H1 (cell line): Measurements from ENCODE around the gene TXNRD3.

ENCODE experiments used
- CBX5 ChIP-seq: fragments of 300-800, 300-1000 bp; sonication (generic); IDR thresholded peaks from 2 replicates; pipeline ENCODE4 v1.7.1; 2016; ENCODE audit warnings: antibody characterized with exemption, low read length, low read depth
- CHD7 ChIP-seq: fragments of 300-600 bp; sonication (generic); IDR thresholded peaks from 2 replicates; pipeline ENCODE4 v1.7.1; 2012; ENCODE audit warnings: low read length, moderate library complexity, mild to moderate bottlenecking, inconsistent platforms; ENCODE audit not compliant: insufficient replicate concordance
- CTCF ChIP-seq, 3 experiments: IDR thresholded peaks; 1 replicate in 2 of 3; 2 replicates in 1 of 3; pipeline versions ENCODE4 v1.5.1 to v1.6.1; 2011; ENCODE audit warnings: low read length in 3 of 3, mild to moderate bottlenecking in 3 of 3, inconsistent platforms in 2 of 3, low read depth in 1 of 3, moderate library complexity in 1 of 3; ENCODE audit not compliant: insufficient read depth in 1 of 3; ENCODE audit errors: control extremely low read depth in 1 of 3
- GABPA ChIP-seq: IDR thresholded peaks from 2 replicates; pipeline ENCODE4 v1.6.1; 2011; ENCODE audit warnings: mild to moderate bottlenecking, low read length, moderate library complexity, borderline replicate concordance; ENCODE audit not compliant: insufficient read depth
- HDAC2 ChIP-seq, 2 experiments: fragments of 300-600 bp in 1 of 2; sonication (generic) in 1 of 2; IDR thresholded peaks; 2 replicates each; pipeline ENCODE4 v1.6.1; 2011 to 2012; ENCODE audit warnings: low read depth in 2 of 2, low read length in 2 of 2, mild to moderate bottlenecking in 2 of 2, moderate library complexity in 2 of 2, borderline replicate concordance in 1 of 2, inconsistent platforms in 1 of 2
- HDAC6 ChIP-seq: IDR thresholded peaks from one replicate; pipeline ENCODE4 v1.7.1; 2012; ENCODE audit warnings: low read depth, mild to moderate bottlenecking, inconsistent platforms, low read length, moderate library complexity
- MAFK ChIP-seq: IDR thresholded peaks from 2 replicates; pipeline ENCODE4 v1.6.1; 2012; ENCODE audit warnings: low read depth, mild to moderate bottlenecking, improper control_type of control experiment, low read length
- MAX ChIP-seq: IDR thresholded peaks from 2 replicates; pipeline ENCODE4 v1.6.1; 2012; ENCODE audit warnings: inconsistent platforms
- POLR2A ChIP-seq, 2 experiments: IDR thresholded peaks; 1 replicate in 1 of 2; 2 replicates in 1 of 2; pipeline ENCODE4 v1.6.1; 2011; ENCODE audit warnings: low read depth in 2 of 2, low read length in 2 of 2, mild to moderate bottlenecking in 2 of 2; ENCODE audit errors: control extremely low read depth in 1 of 2
- POLR2AphosphoS5 ChIP-seq: IDR thresholded peaks from 2 replicates; pipeline ENCODE4 v1.6.1; 2011; ENCODE audit warnings: low read depth, low read length
- RNF2 ChIP-seq: fragments of 200-900, 300-1000 bp; sonication (generic); IDR thresholded peaks from 2 replicates; pipeline ENCODE4 v1.7.1; 2016; ENCODE audit warnings: borderline replicate concordance, low read depth, mild to moderate bottlenecking, antibody characterized with exemption, low read length; ENCODE audit not compliant: poor library complexity, severe bottlenecking; ENCODE audit errors: missing control alignments
- SP1 ChIP-seq: IDR thresholded peaks from 2 replicates; pipeline ENCODE4 v1.6.1; 2011; ENCODE audit warnings: low read depth, low read length
- SUZ12 ChIP-seq: fragments of 200-600 bp; sonication (generic); IDR thresholded peaks from 2 replicates; pipeline ENCODE4 v1.6.1; 2012; ENCODE audit warnings: mild to moderate bottlenecking, inconsistent platforms, low read length, moderate library complexity, mixed read lengths
- TAF1 ChIP-seq: IDR thresholded peaks from 2 replicates; pipeline ENCODE4 v1.6.1; 2011; ENCODE audit warnings: mild to moderate bottlenecking, low read depth, low read length

DNA sequence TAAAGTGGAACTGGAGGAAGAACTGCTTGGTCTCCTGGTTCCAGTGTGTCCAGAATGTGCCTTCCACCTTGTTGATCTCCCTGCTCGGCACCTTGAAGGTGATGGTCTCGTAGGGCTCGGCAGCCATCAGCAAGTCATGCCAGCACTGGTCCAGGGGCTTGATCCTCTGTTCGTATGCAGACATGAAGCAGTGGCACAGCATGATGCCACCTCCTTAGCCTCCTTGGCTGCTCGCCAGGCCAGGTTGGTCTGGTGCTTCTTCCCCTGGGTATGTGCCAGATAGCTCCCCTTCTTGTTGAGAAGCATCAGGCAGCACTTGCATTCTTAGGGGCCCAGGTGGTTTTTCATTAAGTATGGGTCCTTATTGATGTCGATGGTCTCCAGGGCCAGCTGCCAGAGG is 17.8 kb upstream of the TXNRD3 start:
- no peak for TF ChIP-seq GABPA
- TF ChIP-seq CTCF (IDR thresholded peaks at IDR 0.05; ENCODE audit: control extremely low read depth in 1 of 3, insufficient read depth in 1 of 3, low read depth in 1 of 3, low read length in 3 of 3) = no peak
- TF ChIP-seq MAFK = no peak
- TF ChIP-seq MAX = no peak
- TF ChIP-seq POLR2AphosphoS5 = no peak
- TF ChIP-seq HDAC6 = no peak
- TF ChIP-seq CBX5 = no peak
- TF ChIP-seq SP1 = no peak
- no peak for TF ChIP-seq TAF1
- TF ChIP-seq RNF2 = no peak
- TF ChIP-seq SUZ12 = no peak
- no peak for TF ChIP-seq POLR2A (IDR thresholded peaks at IDR 0.05; ENCODE audit: control extremely low read depth in 1 of 2, low read depth in 2 of 2, low read length in 2 of 2)
- TF ChIP-seq CHD7 = no peak
- no peak for TF ChIP-seq HDAC2 (IDR thresholded peaks at IDR 0.05; ENCODE audit: borderline replicate concordance in 1 of 2, low read depth in 2 of 2, low read length in 2 of 2)
